Testis (tissue), 2 donors: ENCODE results near the gene NPC1L1.

Experiments
- POLR2A ChIP-seq: fragments of 450-650 bp; IDR thresholded peaks from one replicate; pipeline ENCODE4 v1.6.1; 2017; ENCODE audit warnings: antibody characterized with exemption, mild to moderate bottlenecking, moderate library complexity
- TF ChIP-seq, protein P1 (sequence below), 3 experiments: fragments of 450-650 bp in 2 of 3; fragments of 200-600 bp in 1 of 3; sonication (generic) in 1 of 3; IDR thresholded peaks; one replicate each; pipeline ENCODE4 v1.5.1; 2016 to 2019; ENCODE audit warnings: antibody characterized with exemption in 3 of 3, mild to moderate bottlenecking in 2 of 3, moderate library complexity in 1 of 3

DNA sequence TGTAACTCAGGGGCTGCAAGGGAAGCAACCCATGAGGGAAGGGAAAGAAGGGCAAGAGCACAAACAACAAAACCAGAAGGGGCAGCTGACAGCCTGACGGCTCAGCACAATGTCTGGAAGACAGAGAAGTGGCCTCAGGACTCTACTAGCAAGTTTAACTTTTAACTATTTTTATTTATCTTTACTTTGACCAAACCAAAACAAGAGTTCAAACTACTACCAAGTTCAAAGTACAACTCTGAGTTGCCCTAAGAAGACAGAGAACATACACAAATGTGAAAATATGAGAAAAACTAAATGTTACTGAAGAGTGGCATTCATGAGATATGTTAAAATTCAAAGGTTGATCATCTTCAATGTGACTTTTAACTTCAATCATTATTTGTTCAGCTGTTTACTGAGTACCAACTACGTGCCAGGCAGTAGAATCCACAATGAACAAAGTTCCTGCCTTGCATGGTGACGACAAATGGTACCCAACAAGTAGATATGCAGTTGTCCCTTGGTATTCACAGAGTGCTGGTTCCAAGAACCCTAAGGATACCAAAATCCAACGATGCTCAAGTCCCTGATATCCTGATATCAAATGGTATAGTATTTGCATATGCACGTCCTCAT lies 70.4 kb downstream of the NPC1L1 start:
- TF ChIP-seq, protein P1, sequence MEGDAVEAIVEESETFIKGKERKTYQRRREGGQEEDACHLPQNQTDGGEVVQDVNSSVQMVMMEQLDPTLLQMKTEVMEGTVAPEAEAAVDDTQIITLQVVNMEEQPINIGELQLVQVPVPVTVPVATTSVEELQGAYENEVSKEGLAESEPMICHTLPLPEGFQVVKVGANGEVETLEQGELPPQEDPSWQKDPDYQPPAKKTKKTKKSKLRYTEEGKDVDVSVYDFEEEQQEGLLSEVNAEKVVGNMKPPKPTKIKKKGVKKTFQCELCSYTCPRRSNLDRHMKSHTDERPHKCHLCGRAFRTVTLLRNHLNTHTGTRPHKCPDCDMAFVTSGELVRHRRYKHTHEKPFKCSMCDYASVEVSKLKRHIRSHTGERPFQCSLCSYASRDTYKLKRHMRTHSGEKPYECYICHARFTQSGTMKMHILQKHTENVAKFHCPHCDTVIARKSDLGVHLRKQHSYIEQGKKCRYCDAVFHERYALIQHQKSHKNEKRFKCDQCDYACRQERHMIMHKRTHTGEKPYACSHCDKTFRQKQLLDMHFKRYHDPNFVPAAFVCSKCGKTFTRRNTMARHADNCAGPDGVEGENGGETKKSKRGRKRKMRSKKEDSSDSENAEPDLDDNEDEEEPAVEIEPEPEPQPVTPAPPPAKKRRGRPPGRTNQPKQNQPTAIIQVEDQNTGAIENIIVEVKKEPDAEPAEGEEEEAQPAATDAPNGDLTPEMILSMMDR (IDR thresholded peaks at IDR 0.05), result no peak
- TF ChIP-seq POLR2A, result no peak
